ENCODE results near the gene KRTAP17-1. TPM values are rescaled to one million over a fixed set of nuclear protein-coding genes. Genes with fewer than 3 reads are reported as not detected.
A peak's percentile ranks its signal among the peaks of the same experiment; 100 is the strongest.

KRTAP17-1 gene
- total RNA-seq, 2 donors from 2014 or later, result not detected

DNA sequence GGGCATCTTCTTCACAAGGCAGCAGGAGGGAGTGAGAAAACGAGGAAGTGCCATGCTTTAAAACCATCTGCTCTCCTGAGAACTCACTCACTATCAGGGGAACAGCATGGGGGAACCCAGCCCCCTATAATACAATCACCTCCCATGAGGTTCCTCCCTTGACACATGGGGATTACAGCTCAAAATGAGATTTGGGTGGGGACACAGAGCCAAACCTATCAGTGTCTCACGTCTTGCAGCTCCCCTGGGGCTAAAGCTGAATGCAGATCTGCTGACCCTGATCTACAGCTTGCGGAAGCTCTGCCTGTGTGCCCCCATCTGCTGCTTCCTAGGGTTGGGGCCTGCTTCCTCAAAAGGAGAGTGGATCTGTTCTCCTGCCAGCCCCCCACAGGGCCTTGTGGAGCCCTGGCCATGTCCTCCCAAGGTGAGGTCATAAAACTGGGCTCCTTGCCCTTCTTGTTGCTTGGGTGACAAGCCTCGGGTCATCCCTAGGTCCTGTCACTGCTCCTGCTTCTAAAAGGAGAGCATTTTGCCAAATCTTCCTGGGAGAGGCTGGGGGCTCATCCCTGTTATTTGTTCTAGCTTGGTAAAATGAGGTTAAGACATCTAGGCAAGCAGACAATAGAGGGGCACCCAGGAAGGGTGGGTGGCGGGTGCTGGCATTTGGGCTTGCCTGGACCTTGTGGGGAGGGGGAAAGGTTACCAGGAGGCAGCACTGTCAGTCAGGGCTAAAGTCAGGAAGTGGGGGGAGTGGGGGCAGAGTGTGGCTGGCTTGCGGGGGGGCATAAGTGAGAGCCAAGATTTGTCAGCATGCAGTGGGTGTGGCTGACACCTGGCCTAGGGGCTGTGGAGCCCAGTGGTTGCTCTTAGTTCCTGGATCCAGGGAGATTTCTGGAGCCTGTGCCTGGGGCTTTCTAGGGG is 19.1 kb upstream of the KRTAP17-1 start:
- ATAC-seq, result no peak

DNA sequence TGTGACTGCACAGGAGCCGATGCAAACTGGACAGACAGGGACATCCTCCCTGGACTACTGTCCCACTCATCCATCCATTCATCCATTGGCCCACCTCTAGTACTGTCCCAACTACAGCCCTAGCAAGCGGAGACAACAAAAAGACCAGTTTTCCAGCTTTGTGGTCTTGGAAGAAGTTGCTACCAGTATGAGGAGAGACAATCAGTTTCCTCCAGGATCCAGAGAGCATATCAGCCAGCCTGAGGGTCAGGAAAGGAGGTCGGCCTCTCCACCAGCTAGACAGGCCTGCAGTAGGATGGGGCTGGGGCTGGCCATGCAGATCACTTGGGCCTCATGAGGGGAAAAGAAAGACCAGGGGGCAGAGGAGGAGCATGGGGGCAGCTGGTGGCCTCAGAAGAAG is 18.3 kb upstream of the KRTAP17-1 start:
- DNase-seq (no peak), ATAC-seq (no peak)
- intact Hi-C loops (cut with DNase I, micrococcal nuclease), result no loop called here

More for the DNA sequence above, 19.1 kb upstream of the KRTAP17-1 start:
- intact Hi-C loops (cut with DNase I, micrococcal nuclease), result no loop called here
- no peak for DNase-seq

DNA sequence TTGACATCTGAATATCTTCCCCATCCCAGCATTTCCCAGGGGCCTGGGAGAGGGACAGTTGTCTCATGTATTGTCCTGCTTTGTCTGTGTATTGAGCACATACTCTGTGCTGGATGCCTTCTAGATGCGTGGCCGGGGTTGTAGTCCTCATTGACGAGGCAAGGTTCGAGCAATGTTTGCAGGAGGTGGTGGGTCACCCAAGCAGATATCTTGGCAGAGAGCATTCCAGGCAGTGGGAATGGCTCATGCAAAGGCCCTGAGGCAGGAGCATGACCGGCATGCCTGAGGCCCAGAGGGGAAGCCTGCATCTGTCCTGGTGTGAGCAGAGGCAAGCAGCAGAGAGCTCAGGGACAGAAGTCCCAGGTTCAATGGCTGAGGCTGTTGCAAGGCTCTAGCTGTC is 17.6 kb upstream of the KRTAP17-1 start:
- intact Hi-C loops (cut with DNase I, micrococcal nuclease), result no loop called here
- DNase-seq, result no peak
- no peak for ATAC-seq

DNA sequence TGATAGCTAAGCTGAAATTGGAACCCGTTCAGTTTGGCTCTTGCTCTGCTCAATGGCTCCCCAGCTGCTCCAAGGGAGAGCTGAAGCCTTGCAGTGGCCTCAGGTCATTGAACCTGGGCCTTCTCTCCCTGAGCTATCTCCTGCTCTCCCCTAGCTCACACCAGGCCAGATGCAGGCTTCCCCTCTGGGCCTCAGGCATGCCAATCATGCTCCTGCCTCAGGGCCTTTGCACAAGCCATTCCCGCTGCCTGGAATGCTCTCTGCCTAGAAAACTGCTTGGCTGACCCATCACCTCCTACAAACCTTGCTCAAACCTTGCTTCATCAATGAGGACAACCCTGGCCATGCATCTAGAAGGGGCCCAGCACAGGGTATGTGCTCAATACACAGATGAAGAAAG is 16.7 kb upstream of the KRTAP17-1 start:
- no peak for ATAC-seq
- no peak for DNase-seq
- intact Hi-C loops (cut with DNase I, micrococcal nuclease), result no loop called here

DNA sequence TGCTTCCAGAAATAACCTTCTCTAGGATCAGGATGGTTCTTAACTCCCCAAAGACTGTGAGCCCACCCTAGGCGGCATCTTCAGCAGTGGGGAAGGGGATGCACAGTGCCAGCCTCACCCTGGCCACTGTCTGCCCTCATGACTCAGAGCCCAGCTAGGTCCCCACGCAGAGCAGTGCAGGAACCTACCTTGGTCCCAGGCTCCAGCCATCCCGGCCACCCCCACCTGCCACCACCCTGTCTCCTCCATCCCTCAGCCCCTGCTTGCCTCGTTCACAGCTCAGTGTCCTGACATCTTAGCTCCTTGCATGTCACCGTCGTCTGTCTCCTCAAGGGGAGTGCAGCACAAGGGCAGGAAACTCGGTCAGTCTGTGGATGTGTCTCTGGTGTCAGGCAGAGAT is 16.1 kb upstream of the KRTAP17-1 start:
- intact Hi-C loops (cut with DNase I, micrococcal nuclease), result no loop called here
- ATAC-seq (no peak), DNase-seq (no peak)

DNA sequence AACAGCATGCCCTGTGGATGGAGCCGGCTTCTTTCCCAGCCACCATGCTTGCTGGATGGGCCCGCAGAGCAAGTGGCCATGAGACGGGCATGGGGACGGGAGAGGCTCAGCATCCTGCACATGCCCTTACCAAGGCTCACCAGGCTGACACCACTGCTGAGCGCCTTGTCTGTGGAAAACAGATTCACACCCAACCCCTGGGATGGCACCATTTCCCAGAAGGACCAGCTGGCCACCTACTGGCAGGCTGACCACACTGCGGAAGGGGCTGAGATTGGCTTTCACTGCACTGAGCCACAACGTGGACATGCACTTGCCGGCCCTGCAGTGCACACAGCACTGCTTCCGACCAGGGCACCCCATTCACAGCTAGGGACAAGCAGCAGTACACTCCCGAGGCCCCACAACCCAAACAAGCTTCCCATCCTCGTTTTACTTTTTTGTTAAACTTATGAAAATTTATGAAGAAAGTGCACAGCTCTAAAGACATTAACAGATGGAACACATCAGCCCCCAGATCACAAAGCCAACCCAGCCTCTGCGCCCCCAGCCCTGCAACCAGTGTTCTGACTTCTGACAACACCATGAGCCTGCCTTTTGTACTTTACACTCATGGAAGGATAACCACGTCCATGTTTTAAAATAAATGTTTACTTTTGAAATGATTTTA is 13.9 kb upstream of the KRTAP17-1 start:
- ATAC-seq, result peak; percentile 90
- intact Hi-C loops (cut with DNase I, micrococcal nuclease), result loop anchor here in 1 of 2 donors (5.0 kb wide), 1 partner anchor 422 kb away; no protein-coding TSS in a partner anchor
- peak in 1 of 2 donors; percentile 59 for DNase-seq

DNA sequence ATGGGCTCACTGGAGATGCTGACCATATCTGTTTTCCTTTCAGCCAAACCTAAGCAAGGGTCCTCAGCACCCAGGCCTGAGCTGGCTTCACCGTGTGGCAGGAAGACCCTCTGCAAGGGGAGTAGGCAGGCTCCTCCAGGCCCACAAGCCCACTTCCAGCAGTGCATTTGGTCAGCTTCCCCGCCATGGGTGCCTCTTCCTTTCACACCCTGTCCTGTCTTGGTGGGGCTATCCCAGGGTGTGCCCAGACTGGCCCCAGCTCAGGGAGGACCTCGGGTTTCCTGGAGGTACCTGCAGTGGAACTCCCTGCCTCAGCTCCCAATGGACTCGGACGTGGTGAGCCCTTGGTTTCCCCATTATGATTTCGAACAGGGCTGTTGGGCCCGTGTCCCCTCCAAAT is 12.7 kb upstream of the KRTAP17-1 start:
- no peak for DNase-seq
- intact Hi-C loops (cut with DNase I, micrococcal nuclease), result loop anchor here in 1 of 2 donors (5.0 kb wide), 1 partner anchor 421 kb away; no protein-coding TSS in a partner anchor
- no peak for ATAC-seq

DNA sequence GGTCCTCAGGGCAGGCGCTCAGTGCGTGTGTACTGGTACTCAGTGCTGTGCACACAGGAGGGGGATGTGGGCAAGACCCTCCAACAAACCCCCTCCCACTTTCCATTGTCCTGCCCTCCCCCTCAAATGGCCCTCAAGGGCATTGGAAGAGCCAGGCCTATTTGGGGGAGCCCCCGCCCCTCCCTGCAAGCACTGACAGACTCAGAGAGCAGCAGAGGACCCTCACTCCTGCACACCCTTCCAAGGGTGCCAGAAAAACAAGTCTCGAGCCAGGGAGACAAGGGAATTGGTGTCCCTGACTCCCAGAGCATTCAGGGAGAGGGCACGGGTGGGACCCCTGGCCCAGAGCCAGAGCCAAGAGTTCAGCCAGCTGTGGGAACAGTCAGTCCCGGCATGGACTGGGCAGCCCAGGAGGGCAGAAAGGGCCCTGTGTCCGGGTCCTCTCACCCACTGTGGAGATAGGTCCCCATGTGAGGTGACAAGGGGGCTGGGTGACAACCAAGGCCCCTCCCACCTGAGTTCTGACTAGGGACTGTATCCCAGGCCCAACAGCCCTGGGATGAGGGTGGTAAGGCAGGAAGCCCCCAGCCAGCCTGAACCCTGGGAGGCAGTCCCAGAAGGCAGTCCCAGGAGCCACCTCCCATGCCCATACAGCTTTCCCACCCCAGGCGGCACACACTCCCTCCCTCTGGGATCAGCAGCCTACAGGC is 12.1 kb upstream of the KRTAP17-1 start:
- DNase-seq, result no peak
- intact Hi-C loops (cut with DNase I, micrococcal nuclease), result loop anchor here in 1 of 2 donors (5.0 kb wide), 1 partner anchor 420 kb away; no protein-coding TSS in a partner anchor
- ATAC-seq, result no peak

DNA sequence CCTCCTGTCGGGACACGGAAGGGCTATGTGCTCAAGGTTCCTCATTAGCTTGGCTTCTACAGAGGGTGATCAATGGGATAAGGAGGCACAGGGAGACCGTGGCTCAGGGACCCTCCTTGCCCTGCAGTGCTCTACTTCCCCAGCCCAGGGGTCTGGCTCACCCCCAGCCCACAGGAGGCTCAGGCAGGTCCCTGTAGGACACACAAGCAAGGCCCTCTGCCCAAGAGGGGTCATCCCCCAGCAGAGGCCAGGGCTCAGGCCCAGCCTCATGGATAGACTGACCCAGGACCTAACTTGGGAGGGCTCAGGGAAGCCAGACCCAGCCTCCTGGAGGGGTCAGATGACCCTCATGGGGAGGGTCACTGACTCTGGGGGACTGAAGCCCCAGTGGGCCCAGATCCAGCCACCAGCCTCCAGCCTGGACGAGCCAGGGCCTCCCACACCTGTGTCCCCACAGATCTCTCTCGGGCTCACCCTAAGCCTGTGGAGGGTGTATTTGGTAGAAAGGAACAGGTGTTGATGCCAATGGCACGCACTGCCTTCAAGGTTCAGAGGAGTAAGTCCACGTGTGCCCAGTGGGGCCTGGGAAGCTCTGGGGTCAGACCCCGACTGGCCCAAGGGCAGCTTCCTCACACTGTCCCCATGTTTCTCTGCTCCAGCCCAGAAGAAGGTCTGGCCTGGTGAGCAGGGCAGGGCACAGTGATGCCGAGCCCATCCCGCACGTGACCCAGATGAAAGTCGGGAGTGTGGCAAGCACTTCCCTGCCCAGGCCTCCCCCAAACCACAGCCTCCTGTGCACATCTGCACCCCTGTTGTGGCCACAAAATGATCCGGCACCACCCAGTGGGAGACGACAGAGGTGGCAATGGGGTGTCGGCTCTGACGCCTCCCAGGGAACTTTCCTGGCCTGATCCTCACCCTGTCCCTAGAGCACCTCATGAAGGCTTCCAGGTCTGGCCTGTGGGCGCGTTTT is 10.9 kb upstream of the KRTAP17-1 start:
- no peak for ATAC-seq
- intact Hi-C loops (cut with DNase I, micrococcal nuclease), result loop anchor here in 1 of 2 donors (5.0 kb wide), 1 partner anchor 419 kb away; no protein-coding TSS in a partner anchor

DNA sequence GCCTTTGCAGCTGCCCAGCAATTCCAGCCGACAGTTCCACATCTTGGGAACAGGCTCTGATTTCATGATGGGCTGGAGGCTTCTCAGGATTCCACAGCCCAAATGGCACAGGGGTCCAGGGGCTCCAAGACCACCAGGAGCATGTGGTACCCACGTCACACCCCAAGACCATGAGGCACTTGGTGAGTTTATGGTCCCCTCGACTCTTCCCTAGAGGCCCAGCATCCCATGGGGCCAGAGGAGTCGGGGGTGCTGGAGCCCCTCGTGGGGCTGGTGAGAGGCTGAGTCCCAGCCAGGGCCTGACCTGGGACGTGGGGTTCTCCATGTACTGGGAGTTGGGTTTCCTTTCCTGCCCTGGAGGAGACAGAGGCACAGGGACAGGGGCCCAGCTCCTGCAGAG is 10.1 kb upstream of the KRTAP17-1 start:
- intact Hi-C loops (cut with DNase I, micrococcal nuclease), result loop anchor here in 1 of 2 donors (5.0 kb wide), 1 partner anchor 418 kb away; no protein-coding TSS in a partner anchor
- ATAC-seq (no peak), DNase-seq (no peak)

More for the DNA sequence above, 10.9 kb upstream of the KRTAP17-1 start:
- no peak for DNase-seq

DNA sequence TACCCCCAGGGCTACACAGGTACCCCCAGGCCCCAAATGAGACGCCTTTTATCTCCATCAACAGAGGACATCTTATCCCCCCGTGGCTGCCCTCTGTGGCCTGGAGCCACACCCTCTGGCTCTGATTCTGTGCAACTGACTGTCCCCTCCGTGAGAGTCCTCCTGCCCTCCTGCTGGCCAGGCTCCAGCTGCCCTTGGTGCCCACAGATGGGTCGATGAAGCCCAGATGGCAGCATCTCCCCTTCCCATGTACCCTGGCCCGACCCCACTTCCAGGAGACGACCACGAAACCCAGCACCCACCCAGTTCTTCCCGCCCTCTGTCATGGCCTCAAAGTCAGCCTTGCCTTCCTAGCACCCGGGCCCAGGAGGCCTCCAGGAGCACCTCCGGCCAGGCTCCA is 9.6 kb upstream of the KRTAP17-1 start:
- intact Hi-C loops (cut with DNase I, micrococcal nuclease), result loop anchor here in 1 of 2 donors (5.0 kb wide), 1 partner anchor 418 kb away; no protein-coding TSS in a partner anchor
- DNase-seq, result no peak
- no peak for ATAC-seq

DNA sequence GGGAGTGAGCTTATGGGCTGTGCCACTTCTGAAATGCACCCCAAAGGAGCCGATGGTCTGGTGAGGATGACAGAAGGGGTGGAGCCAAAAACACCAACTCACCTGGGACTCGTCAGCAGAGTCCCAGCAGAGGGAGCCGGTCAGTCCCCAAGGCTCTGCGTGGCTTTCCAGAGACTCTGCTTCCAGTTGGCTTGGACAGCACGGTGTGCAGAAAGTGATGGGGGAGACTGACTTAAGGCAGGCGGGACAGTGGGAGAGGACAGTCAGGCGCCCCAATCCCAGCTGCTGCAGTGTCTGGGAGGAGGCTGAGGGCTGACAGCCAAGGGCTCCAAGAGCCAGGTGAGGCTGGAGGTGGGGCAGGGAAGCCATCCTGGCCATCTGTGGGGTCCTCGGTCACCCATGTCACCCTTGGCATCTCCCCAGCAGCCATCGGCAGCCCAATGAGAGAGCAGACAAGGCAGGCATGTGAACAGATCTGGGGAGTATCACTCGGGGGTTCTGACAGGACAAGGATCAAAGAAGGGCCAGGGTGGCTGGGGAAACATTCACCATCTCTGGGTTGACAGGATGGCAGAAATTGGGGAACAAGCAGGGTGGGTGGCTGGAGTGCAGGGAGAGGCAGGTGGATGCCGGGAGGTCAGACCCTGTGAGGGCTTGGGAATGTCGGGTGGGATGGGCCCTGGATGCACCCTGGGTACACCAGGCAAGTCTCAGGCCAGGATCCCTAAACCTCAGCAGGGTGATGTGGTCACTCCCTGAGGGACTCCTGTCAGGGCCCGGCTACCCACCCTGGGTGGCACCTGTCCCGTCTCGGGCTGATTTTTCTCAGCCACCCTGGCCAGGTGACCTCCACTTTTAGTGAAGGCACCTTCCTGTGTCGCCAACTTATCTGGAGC is 8.9 kb upstream of the KRTAP17-1 start:
- peak in 1 of 2 donors; percentile 40 for DNase-seq
- intact Hi-C loops (cut with DNase I, micrococcal nuclease), result loop anchor here in 1 of 2 donors (5.0 kb wide), 1 partner anchor 417 kb away; no protein-coding TSS in a partner anchor
- ATAC-seq, result peak; percentile 82

DNA sequence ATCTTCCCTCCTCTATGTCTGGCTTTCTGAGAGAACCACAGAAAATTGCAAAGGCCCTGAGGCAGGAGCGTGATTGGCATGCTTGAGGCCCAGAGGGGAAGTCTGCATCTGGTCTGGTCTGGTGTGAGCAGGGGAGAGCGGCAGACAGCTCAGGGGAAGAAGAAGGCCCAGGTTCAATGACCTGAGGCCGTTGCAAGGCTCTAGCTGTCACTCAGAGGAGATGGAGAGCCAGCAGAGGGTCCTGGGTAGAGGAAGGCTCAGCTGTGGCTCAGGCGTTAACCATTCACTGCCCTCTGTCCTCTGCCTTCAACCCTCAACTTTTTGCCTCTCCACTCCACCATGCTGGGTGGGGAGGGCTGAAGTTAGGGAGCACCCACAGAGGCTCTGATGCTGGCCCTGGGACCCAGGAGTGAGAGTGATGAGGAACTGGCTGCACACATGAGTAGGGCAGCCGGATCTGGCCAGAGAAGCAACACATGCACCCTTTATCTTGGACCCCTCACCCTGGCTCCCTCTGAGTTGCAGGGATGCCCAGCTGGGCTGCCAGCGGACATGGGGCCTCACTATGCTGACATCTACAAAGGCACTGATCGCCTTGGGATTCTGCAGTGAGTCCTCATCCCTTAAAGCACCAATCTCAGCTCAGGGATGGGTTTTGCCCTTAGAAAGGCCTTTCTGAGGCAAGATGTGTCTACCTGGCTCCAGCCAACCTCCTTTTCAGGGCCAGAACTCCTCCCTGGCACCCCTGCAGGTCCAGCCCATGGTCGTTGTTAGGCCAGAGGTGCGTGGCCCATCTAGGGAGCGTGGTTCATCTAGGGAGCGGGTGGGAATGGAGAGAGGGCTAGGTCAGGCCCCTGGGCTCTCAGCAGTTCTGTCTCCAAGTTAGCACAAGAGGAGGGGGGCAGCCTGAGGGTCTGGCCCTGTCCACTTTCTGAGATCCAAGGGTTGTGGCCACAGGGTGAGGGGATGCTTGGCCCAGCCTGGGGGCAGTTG is 7.7 kb upstream of the KRTAP17-1 start:
- no peak for DNase-seq
- ATAC-seq, result no peak
- intact Hi-C loops (cut with DNase I, micrococcal nuclease), result no loop called here

DNA sequence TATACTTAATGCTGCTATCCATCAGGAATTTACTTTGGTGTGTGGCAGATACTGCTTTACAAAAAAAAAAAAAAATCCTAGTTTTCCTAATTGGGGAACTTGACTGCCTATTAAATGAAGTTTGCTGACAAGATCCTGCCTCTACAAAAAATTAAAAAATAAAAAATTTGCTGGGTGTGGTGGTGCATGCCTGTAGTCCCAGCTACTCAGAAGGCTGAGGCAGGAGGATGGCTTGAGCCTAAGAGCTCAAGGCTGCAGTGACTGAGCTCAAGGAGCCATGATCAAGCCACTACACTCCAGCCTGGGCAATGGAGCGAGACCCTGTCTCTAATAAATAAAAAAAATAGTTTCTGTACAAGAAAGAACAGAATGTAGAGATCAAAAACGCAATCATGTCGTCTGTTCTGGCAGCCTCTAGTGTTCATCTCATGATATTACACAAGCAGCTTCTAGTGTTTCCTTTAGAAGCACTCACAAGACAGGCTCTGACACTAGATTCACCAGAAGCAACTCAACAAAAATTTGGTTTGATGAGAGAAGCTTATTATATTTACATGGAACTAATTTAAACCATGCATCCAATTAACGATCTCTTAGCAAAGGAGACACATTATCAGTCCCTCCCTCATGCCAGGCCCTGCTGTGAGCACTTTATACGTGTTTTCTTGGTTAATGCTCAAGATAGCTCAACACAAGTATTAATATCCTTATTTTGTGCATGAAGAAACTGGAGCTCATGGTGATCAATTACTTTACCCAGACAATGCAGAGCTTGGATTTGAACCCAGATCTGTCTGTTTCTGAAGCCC is 6.8 kb upstream of the KRTAP17-1 start:
- DNase-seq (no peak), ATAC-seq (peak; percentile 66)
- intact Hi-C loops (cut with DNase I, micrococcal nuclease), result no loop called here

DNA sequence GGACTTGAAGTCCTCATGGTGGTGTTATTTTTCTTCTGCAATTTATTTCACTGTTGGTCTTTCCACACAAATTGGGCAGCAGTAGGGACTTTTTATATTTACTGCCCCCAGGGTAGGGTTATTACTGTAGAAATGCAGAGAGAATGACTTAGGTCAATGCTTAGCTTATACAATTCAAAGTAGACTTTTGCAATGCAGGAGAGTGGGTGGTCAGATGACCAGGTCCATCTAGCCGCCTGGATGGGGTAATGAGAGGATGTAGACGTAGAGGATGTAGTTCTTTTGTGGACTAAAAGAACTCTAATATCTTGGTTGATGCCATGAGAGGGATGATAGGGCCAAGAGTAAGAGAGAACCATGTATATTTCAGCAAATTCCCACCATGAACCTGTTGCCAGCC is 2.7 kb upstream of the KRTAP17-1 start:
- ATAC-seq (no peak), DNase-seq (no peak)
- intact Hi-C loops (cut with DNase I, micrococcal nuclease), result no loop called here

All from left colon (tissue), 2 donors.